HG03565 (cell line): ENCODE data around the gene CTSZ.
"Not testable (repeated sequence)": the region's sequence is repeated elsewhere in the genome, so short reads cannot be mapped to it uniquely, and the experiment has no call there.

Experiments used
- ATAC-seq: cut with Tn5 transposase; IDR thresholded peaks from one replicate; pipeline ENCODE4 v1.9.1; 2021; ENCODE audit warnings: mild to moderate bottlenecking, moderate library complexity; ENCODE audit not compliant: unreplicated experiment

CTSZ gene

GRCh38 chr20:59014680-59015389, 7.8 kb upstream of the CTSZ start:
- no peak for ATAC-seq

GRCh38 chr20:59013959-59014608, 7.0 kb upstream of the CTSZ start:
- no peak for ATAC-seq

- no peak for ATAC-seq
Observed at GRCh38 chr20:59013031-59013951, 6.2 kb upstream of the CTSZ start.

GRCh38 chr20:59011874-59012157, 4.8 kb upstream of the CTSZ start:
- ATAC-seq, result not testable (repeated sequence)

- no peak for ATAC-seq
Observed at GRCh38 chr20:59010995-59011873, 4.2 kb upstream of the CTSZ start.

- no peak for ATAC-seq
Observed at GRCh38 chr20:59010321-59010994, 3.4 kb upstream of the CTSZ start.

- no peak for ATAC-seq
Observed at GRCh38 chr20:59008715-59009336, 1.8 kb upstream of the CTSZ start.

GRCh38 chr20:59007665-59008511, 834 bp upstream of the CTSZ start:
- ATAC-seq, result peak; percentile 25

GRCh38 chr20:59006167-59006863, 739 bp downstream of the CTSZ start:
- ATAC-seq, result no peak

GRCh38 chr20:59005523-59006166, 1.4 kb downstream of the CTSZ start:
- no peak for ATAC-seq

- peak; percentile 31 for ATAC-seq
Observed at GRCh38 chr20:59004763-59005522, 2.1 kb downstream of the CTSZ start.

- no peak for ATAC-seq
Observed at GRCh38 chr20:59004493-59004762, 2.6 kb downstream of the CTSZ start.

- ATAC-seq, result no peak
Observed at GRCh38 chr20:59003836-59004492, 3.1 kb downstream of the CTSZ start.

GRCh38 chr20:59002874-59003399, 4.1 kb downstream of the CTSZ start:
- ATAC-seq, result no peak

GRCh38 chr20:59002388-59002787, 4.7 kb downstream of the CTSZ start:
- no peak for ATAC-seq

GRCh38 chr20:59001449-59002171, 5.4 kb downstream of the CTSZ start:
- no peak for ATAC-seq
